Stimulated activated effector memory CD8-positive, alpha-beta T cell treated with anti-CD3 and anti-CD28 coated beads, Interleukin-12 subunit alpha, Interleukin-12 subunit beta, amount 100 ng/mL, for 72 hours (primary cell): ENCODE measurements around the gene CA10.

Experiments used
- ATAC-seq: fragments of 150-1000 bp; cut with Tn5 transposase; 2 replicates; pipeline ENCODE4 v1.10.0; 2021
- DNase-seq, 2 donors: peaks; one replicate each; pipeline ENCODE4 v3.0.0; 2021 to 2022; ENCODE audit warnings: low spot score in 2 of 2
- H3K27ac Mint-ChIP-seq: one replicate; pipeline ENCODE4 v1.8.0; 2022; ENCODE audit warnings: mild to moderate bottlenecking, mixed read lengths
- H3K36me3 Mint-ChIP-seq: one replicate; pipeline ENCODE4 v1.8.0; 2022; ENCODE audit warnings: mild to moderate bottlenecking, mixed read lengths
- H3K4me1 Mint-ChIP-seq: one replicate; pipeline ENCODE4 v1.8.0; 2022; ENCODE audit warnings: mixed read lengths
- H3K4me3 Mint-ChIP-seq: one replicate; pipeline ENCODE4 v1.8.0; 2022; ENCODE audit warnings: mild to moderate bottlenecking, mixed read lengths
- H3K9me3 Mint-ChIP-seq: one replicate; pipeline ENCODE4 v1.8.0; 2022; ENCODE audit warnings: mixed read lengths

The CA10 gene

DNA sequence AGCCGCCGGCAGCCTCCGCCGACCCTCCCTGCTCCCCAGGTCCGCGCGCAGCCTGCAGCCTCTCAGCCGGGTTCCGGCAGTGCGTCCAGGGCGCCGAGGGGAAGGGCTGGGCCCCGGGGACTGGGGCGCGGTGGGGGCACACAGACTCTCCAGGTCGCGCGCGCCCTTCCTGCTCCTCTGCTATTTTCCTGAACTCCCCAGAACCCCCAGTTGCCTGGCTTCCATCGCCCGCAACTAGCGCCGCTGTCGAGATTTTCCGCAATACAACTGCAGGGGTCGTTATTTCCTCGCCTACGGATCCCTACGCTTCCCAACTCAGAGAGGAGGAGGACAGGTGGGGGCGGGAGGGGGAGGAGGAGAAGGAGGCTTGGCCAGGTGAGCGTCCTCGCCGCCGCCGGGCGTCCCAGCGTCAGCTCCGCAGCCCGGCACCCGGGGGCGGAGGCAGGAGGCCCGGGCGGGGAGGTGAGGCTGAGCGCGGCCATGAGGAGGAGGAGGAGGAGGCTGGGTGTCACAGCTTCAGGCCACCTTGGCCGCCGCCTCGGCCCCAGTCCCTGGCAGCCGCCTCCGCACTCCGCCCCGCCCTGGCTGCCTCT is at the start of gene CA10:
CA10 (minus strand) TSS at position 265 of the 593 bp plus-strand sequence.
- Mint-ChIP-seq H3K9me3 (peaks cover 4% of the 10 kb centered on the region), H3K27ac (no peak within 1 kb of the TSS), H3K36me3 (no peaks in the 10 kb centered on the region), H3K4me3 (peak within 1 kb of the TSS; percentile 37), H3K4me1 (peaks cover 8% of the 10 kb centered on the region)
- DNase-seq (no peak), ATAC-seq (no peak)

- H3K9me3 Mint-ChIP-seq, result peaks cover 9% of the 10 kb centered on the region
- H3K4me1 Mint-ChIP-seq, result no peaks in the 10 kb centered on the region
- H3K4me3 Mint-ChIP-seq, result no peak overlapping the region
- ATAC-seq, result no peak
- DNase-seq, result no peak
- H3K27ac Mint-ChIP-seq, result no peak overlapping the region
- no peaks in the 10 kb centered on the region for H3K36me3 Mint-ChIP-seq
Measured at GRCh38 chr17:52207796-52208195, 49.3 kb upstream of the CA10 start.

DNA sequence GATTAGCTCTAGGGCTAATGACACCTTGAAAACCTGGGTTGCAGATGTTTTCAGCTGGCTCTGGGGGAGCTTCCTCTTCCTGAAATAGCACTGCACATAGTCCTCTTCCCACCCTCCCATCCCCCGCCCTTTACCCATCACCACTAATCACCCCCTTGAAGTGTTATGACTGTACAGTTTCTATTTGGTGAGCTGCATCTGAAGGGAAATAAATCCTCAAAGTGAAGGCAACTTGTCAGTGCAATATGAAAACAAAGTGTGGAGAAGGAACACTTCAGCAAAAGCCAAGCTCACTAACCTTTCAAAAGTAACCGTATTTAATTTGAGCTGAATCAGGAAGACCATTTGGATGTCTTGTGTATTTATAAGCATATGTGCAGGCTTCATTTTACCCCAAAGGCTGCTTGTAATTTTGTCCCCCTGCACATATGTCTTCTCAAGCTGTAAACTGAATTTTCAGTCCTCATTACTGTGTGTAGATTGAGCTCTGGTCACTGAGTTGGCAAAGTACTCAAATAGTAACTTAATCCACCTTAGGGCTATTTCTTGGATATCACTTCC is 44.1 kb upstream of the CA10 start:
- Mint-ChIP-seq H3K27ac (no peak overlapping the region), H3K4me3 (no peak overlapping the region), H3K9me3 (peaks cover 2% of the 10 kb centered on the region), H3K36me3 (no peaks in the 10 kb centered on the region), H3K4me1 (no peaks in the 10 kb centered on the region)
- DNase-seq, result no peak
- ATAC-seq, result no peak

DNA sequence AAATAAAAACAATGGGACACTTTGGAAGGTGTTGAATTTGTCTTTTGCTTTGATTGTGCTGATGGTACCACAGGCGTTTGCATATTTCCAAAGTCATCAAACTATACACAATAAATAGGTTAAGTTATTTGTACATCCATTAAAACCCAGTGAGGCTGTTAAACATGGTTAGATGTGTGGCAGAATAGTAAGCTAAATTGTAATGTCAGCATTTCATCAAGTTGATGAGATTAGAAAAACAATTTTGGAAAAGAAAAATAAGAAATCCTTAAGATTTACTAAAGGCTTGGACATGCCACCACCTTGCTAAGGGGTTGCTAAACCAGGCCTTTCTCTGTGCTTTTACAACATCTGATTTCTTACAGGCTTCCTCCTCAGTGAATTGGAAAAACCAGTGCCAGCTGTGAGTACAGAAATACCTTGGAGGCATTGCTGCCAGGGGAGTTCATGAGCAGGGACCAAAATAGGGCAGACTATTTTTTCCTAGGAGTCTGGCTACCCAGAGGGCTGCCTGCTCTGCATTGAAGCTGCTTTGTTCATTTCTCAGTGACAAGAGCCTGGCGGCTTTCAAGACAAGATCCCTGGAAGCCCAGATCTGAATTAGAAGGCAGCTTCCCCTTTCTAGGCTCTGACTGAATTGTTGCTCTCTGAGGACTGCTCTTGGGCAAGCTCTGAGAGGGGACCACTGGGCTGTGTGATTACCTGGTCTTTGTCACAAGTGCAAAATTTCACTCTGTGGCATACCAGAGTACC is 43.4 kb upstream of the CA10 start:
- Mint-ChIP-seq H3K4me3 (no peak overlapping the region), H3K27ac (no peak overlapping the region), H3K9me3 (peaks cover 2% of the 10 kb centered on the region), H3K4me1 (no peaks in the 10 kb centered on the region), H3K36me3 (no peaks in the 10 kb centered on the region)
- DNase-seq (no peak), ATAC-seq (no peak)

- peaks cover 12% of the 10 kb centered on the region for H3K9me3 Mint-ChIP-seq
- H3K4me3 Mint-ChIP-seq, result no peak overlapping the region
- DNase-seq (no peak), ATAC-seq (no peak)
- H3K36me3 Mint-ChIP-seq, result no peaks in the 10 kb centered on the region
- H3K27ac Mint-ChIP-seq, result no peak overlapping the region
- H3K4me1 Mint-ChIP-seq, result no peaks in the 10 kb centered on the region
Measured at GRCh38 chr17:52191491-52191890, 33.0 kb upstream of the CA10 start.

- Mint-ChIP-seq H3K4me1 (no peaks in the 10 kb centered on the region), H3K27ac (no peak overlapping the region), H3K4me3 (no peak overlapping the region), H3K36me3 (no peaks in the 10 kb centered on the region), H3K9me3 (peaks cover 11% of the 10 kb centered on the region)
- DNase-seq (no peak), ATAC-seq (no peak)
Measured at GRCh38 chr17:52181782-52182181, 23.3 kb upstream of the CA10 start.

GRCh38 chr17:52178012-52178411 is 19.5 kb upstream of the CA10 start:
- no peaks in the 10 kb centered on the region for H3K36me3 Mint-ChIP-seq
- H3K27ac Mint-ChIP-seq, result no peak overlapping the region
- DNase-seq (no peak), ATAC-seq (no peak)
- H3K4me1 Mint-ChIP-seq, result no peaks in the 10 kb centered on the region
- no peak overlapping the region for H3K4me3 Mint-ChIP-seq
- H3K9me3 Mint-ChIP-seq, result peaks cover 4% of the 10 kb centered on the region

- no peak overlapping the region for H3K4me3 Mint-ChIP-seq
- peaks cover 2% of the 10 kb centered on the region for H3K9me3 Mint-ChIP-seq
- DNase-seq (no peak), ATAC-seq (no peak)
- no peaks in the 10 kb centered on the region for H3K4me1 Mint-ChIP-seq
- H3K27ac Mint-ChIP-seq, result no peak overlapping the region
- H3K36me3 Mint-ChIP-seq, result no peaks in the 10 kb centered on the region
Measured at GRCh38 chr17:52170963-52171572, 12.6 kb upstream of the CA10 start.

DNA sequence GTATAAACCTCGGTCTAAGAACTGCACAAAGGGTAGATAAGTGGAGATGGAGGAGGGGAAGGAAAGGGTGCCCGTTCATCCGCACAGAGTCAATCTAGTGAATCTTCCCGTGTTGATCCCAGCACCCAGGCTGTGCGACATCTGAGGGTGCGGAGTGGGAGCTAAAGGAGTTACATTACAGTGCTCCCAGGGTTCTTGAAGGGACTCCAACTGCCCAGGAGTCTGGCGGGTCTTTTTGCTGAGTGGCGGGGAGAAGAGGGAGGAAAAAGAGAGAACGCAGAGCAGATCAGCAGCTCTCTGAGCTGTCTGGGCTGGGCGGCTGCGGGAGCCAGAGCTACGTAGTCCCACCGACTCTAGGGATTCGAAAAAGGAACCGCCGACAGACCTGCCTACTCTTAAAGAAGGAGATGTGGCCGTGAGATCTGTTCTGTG is 1.6 kb upstream of the CA10 start:
- no peak overlapping the region for H3K27ac Mint-ChIP-seq
- DNase-seq (no peak), ATAC-seq (no peak)
- H3K9me3 Mint-ChIP-seq, result peaks cover 7% of the 10 kb centered on the region
- H3K36me3 Mint-ChIP-seq, result no peaks in the 10 kb centered on the region
- peaks cover 8% of the 10 kb centered on the region for H3K4me1 Mint-ChIP-seq
- no peak overlapping the region for H3K4me3 Mint-ChIP-seq

DNA sequence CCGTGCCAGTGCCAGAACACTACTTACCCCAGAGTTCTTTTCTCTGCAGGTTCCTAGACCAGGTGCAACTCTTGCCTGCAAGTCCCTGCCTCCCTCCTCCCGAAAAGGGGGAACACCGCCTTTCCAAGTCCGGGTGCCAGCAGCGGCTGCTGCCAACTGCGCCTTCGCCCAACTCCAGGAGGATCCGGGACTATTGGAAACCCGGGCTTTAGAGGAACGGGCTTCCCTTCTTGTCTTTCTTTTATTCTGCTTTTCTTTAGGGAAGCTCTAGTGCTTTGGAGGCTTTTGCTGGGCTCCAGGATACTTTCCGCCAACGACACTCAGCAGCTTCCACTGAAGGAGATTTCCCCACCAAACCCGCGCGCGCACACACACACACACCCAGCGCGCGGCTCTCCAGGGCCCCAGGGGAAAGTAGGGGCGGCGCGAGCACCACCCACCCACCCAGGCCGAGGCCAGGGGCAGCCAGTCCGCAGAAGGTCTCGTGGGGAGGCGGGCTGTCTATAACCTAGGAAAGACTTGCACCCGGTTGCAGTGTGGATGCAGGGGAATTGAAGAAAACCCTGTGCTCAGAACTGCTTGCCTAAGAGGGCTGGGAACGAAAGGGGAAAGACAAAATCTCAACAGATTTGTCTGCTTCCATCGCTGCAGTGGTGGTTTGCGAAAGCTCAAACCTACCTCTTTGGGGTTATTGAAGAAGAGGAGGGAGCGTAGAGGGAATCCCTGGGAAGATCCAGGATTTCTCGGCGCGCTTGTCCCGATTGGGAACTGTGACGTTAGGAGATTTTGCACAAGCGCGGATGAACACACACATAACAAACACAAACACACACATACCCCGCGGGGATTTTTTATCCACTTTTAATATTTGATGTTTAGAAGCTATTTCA is 977 bp upstream of the CA10 start:
- ATAC-seq, result no peak
- H3K4me1 Mint-ChIP-seq, result peaks cover 8% of the 10 kb centered on the region
- H3K9me3 Mint-ChIP-seq, result peaks cover 4% of the 10 kb centered on the region
- H3K36me3 Mint-ChIP-seq, result no peaks in the 10 kb centered on the region
- DNase-seq, result no peak
- H3K27ac Mint-ChIP-seq, result no peak overlapping the region
- H3K4me3 Mint-ChIP-seq, result peak overlapping the region; percentile 18

DNA sequence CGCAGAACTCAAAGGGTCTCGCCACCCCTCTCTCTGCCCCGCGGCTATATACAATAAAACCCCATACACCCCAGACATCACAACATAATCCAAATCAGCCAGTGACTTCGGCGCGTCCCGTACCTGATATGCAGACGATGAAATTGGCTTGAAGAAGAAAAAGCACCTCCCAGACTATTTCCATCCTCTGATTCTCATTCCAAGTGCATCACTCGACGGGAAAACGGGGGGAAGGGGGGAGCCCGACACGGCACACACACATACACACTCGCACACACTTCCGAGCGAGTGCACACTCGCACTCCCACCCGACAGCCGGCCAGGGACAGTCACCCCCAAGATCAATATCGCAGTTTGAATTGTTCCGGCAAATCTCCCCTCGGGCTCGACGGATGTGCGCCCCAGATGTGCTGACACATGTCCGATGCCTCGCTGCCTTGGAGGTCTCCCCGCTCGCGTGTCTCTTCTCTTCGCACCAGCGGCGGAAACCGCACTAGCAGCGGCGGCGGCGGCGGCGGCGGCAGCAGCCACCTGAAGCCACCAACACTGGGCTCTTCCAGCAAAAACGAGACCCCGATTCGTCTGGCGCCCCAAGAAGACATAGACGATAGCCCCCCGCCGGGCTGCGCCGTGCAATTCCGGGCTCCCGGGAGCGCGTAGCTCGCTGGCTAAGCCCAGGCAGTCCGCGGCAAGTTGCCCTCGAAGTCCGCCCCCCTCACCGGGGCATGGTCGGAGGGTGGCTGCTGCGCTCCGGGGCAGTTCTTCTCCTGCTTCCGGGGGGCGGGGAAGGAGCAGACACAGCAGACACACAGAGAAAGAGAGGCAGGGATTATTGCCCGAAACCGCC is 688 bp downstream of the CA10 start:
- peaks cover 4% of the 10 kb centered on the region for H3K9me3 Mint-ChIP-seq
- no peak for DNase-seq
- no peak overlapping the region for H3K27ac Mint-ChIP-seq
- H3K4me3 Mint-ChIP-seq, result peak overlapping the region; percentile 37
- H3K4me1 Mint-ChIP-seq, result peaks cover 8% of the 10 kb centered on the region
- no peaks in the 10 kb centered on the region for H3K36me3 Mint-ChIP-seq
- ATAC-seq, result no peak

GRCh38 chr17:52156576-52157570 is 1.6 kb downstream of the CA10 start:
- Mint-ChIP-seq H3K4me1 (peaks cover 8% of the 10 kb centered on the region), H3K4me3 (peak overlapping the region; percentile 37), H3K36me3 (no peaks in the 10 kb centered on the region), H3K9me3 (peaks cover 10% of the 10 kb centered on the region), H3K27ac (no peak overlapping the region)
- no peak for ATAC-seq
- no peak for DNase-seq

DNA sequence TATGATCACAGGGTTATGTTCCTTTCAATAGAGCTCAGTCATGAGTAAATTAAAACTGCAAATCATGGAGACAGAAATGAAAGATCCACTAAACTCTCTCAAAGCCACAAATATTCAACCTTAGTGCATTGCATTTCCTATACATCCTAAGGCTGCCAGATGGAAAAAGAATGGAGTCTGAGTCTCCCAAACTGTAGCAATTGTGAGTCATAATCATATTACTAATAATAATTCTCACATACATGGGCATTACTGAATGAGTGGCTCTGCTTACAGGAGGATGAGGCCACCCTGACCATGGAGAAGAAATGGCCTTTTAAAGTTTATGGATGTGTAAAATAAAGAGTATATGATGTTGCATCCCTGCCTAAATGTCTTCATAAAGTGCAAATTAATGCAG is 3.2 kb downstream of the CA10 start:
- Mint-ChIP-seq H3K4me1 (peaks cover 8% of the 10 kb centered on the region), H3K4me3 (no peak overlapping the region), H3K9me3 (peaks cover 12% of the 10 kb centered on the region), H3K27ac (no peak overlapping the region), H3K36me3 (no peaks in the 10 kb centered on the region)
- no peak for ATAC-seq
- no peak for DNase-seq
